ENCODE results near the gene LRRC72. TPM values are rescaled to one million over a fixed set of nuclear protein-coding genes. Genes with fewer than 3 reads are reported as not detected.
"Not testable (repeated sequence)": the region's sequence is repeated elsewhere in the genome, so short reads cannot be mapped to it uniquely, and the experiment has no call there.

Gene LRRC72
- total and polyA plus RNA-seq, 2 experiments from 2014 or later: not detected

GRCh38 chr7:16535500-16535899, 8.9 kb downstream of the LRRC72 start:
- Histone ChIP-seq H3K9me3 (ENCODE audit: low read depth) (no peaks in the 10 kb centered on the region), H2AFZ (no peak overlapping the region), H3K9me2 (replicated peaks; ENCODE audit: insufficient read depth) (no peaks in the 10 kb centered on the region), H3K4me3 (no peak overlapping the region), H3K79me2 (no peaks in the 10 kb centered on the region), H3K4me1 (ENCODE audit: insufficient read depth) (no peaks in the 10 kb centered on the region), H4K20me1 (ENCODE audit: insufficient read depth, poor library complexity, severe bottlenecking) (no peaks in the 10 kb centered on the region), H3K27me3 (no peaks in the 10 kb centered on the region), H3K27ac (no peak overlapping the region), H3K36me3 (replicated peaks; ENCODE audit: insufficient read depth, low read depth) (no peaks in the 10 kb centered on the region), H3K4me2 (no peak overlapping the region)
- WGBS (ENCODE audit: low lambda C conversion rate, missing lambda C conversion rate): 95% methylated on average over 2 of the region's 2 CpGs
- no peak for DNase-seq (ENCODE audit: low spot score)
- no peak for TF ChIP-seq EZH2 (IDR thresholded peaks at IDR 0.05; ENCODE audit: borderline replicate concordance)
- TF ChIP-seq CTCF (IDR thresholded peaks at IDR 0.05; ENCODE audit: poor library complexity): no peak
- no peak for TF ChIP-seq EZH2phosphoT487 (IDR thresholded peaks at IDR 0.05; ENCODE audit: low read depth, severe bottlenecking, unreplicated experiment)

- H3K4me2 ChIP-seq; H3K9me2 ChIP-seq (replicated peaks; ENCODE audit: insufficient read depth); H3K27ac ChIP-seq; H3K27me3 ChIP-seq; H4K20me1 ChIP-seq (ENCODE audit: insufficient read depth, poor library complexity, severe bottlenecking); H3K4me1 ChIP-seq (ENCODE audit: insufficient read depth); H3K79me2 ChIP-seq; H3K9me3 ChIP-seq (ENCODE audit: low read depth); H3K36me3 ChIP-seq (replicated peaks; ENCODE audit: insufficient read depth, low read depth); DNase-seq (ENCODE audit: low spot score); H3K4me3 ChIP-seq; H2AFZ ChIP-seq: not testable (repeated sequence)
- WGBS (ENCODE audit: low lambda C conversion rate, missing lambda C conversion rate): 92% methylated on average over 2 of the region's 2 CpGs
These were observed 13.9 kb downstream of the LRRC72 start for GRCh38 chr7:16540559-16540958.

GRCh38 chr7:16542401-16542800, 15.8 kb downstream of the LRRC72 start:
- no peak for DNase-seq (ENCODE audit: low spot score)
- H3K27ac ChIP-seq: no peak overlapping the region
- TF ChIP-seq CTCF (IDR thresholded peaks at IDR 0.05; ENCODE audit: poor library complexity): no peak
- no peak for TF ChIP-seq EZH2phosphoT487 (IDR thresholded peaks at IDR 0.05; ENCODE audit: low read depth, severe bottlenecking, unreplicated experiment)
- TF ChIP-seq EZH2 (IDR thresholded peaks at IDR 0.05; ENCODE audit: borderline replicate concordance): no peak
- no peaks in the 10 kb centered on the region for H3K27me3 ChIP-seq
- no peak overlapping the region for H3K4me3 ChIP-seq
- H3K9me3 ChIP-seq (ENCODE audit: low read depth): no peaks in the 10 kb centered on the region
- H4K20me1 ChIP-seq (ENCODE audit: insufficient read depth, poor library complexity, severe bottlenecking): no peaks in the 10 kb centered on the region
- H3K9me2 ChIP-seq (replicated peaks; ENCODE audit: insufficient read depth): no peaks in the 10 kb centered on the region
- H3K4me2 ChIP-seq: no peak overlapping the region
- H3K4me1 ChIP-seq (ENCODE audit: insufficient read depth): no peaks in the 10 kb centered on the region
- H2AFZ ChIP-seq: no peak overlapping the region
- 55% methylated on average over 2 of the region's 2 CpGs for WGBS (ENCODE audit: low lambda C conversion rate, missing lambda C conversion rate)
- H3K79me2 ChIP-seq: no peaks in the 10 kb centered on the region
- no peaks in the 10 kb centered on the region for H3K36me3 ChIP-seq (replicated peaks; ENCODE audit: insufficient read depth, low read depth)

GRCh38 chr7:16543456-16543855, 16.8 kb downstream of the LRRC72 start:
- no peaks in the 10 kb centered on the region for H3K4me1 ChIP-seq (ENCODE audit: insufficient read depth)

More at GRCh38 chr7:16543456-16543855, 16.8 kb downstream of the LRRC72 start:
- TF ChIP-seq CTCF (IDR thresholded peaks at IDR 0.05; ENCODE audit: poor library complexity) (no peak), EZH2phosphoT487 (IDR thresholded peaks at IDR 0.05; ENCODE audit: low read depth, severe bottlenecking, unreplicated experiment) (no peak), EZH2 (IDR thresholded peaks at IDR 0.05; ENCODE audit: borderline replicate concordance) (no peak)
- H3K4me2 ChIP-seq: no peak overlapping the region
- 77% methylated on average over 2 of the region's 2 CpGs for WGBS (ENCODE audit: low lambda C conversion rate, missing lambda C conversion rate)
- H3K27ac ChIP-seq: no peak overlapping the region
- no peaks in the 10 kb centered on the region for H3K27me3 ChIP-seq
- H3K9me2 ChIP-seq (replicated peaks; ENCODE audit: insufficient read depth): no peaks in the 10 kb centered on the region
- no peaks in the 10 kb centered on the region for H4K20me1 ChIP-seq (ENCODE audit: insufficient read depth, poor library complexity, severe bottlenecking)
- H3K36me3 ChIP-seq (replicated peaks; ENCODE audit: insufficient read depth, low read depth): no peaks in the 10 kb centered on the region
- no peak overlapping the region for H3K4me3 ChIP-seq
- DNase-seq (ENCODE audit: low spot score): no peak
- no peaks in the 10 kb centered on the region for H3K79me2 ChIP-seq
- no peak overlapping the region for H2AFZ ChIP-seq
- no peaks in the 10 kb centered on the region for H3K9me3 ChIP-seq (ENCODE audit: low read depth)

All from hepatocyte (in vitro differentiated cells).